BJ (cell line): ENCODE results near the gene PTX4. TPM values are rescaled to one million over a fixed set of nuclear protein-coding genes. Genes with fewer than 3 reads are reported as not detected.

Source experiments
- CTCF ChIA-PET: fragments of 350-600 bp; formaldehyde crosslinking; extraction: SDS; loops from one replicate; lab custom pipeline; 2021; ENCODE audit warnings: antibody characterized with exemption, inconsistent platforms; lab: Yijun Ruan, JAX
- POLR2A ChIA-PET: fragments of 300-600 bp; sonication (Branson Sonifier 250); formaldehyde crosslinking; extraction: SDS; loops from one replicate; lab custom pipeline; 2021; ENCODE audit warnings: antibody characterized with exemption; lab: Charles Lee
- DNase-seq: peaks from one replicate; pipeline ENCODE4 v3.0.0-alpha.2; 2011; ENCODE audit warnings: low read depth
- H3K27me3 ChIP-seq: 2 replicates; pipeline ENCODE4 v1.6.0; 2011; ENCODE audit warnings: low read length; ENCODE audit not compliant: control insufficient read depth, insufficient read depth
- H3K36me3 ChIP-seq: 2 replicates; pipeline ENCODE4 v1.5.1; 2011; ENCODE audit warnings: low read length; ENCODE audit not compliant: control insufficient read depth, insufficient read depth
- H3K4me3 ChIP-seq: 2 replicates; pipeline ENCODE4 v1.5.1; 2011; ENCODE audit warnings: low read depth, mild to moderate bottlenecking, control low read depth, low read length
- CTCF ChIP-seq: IDR thresholded peaks from 2 replicates; pipeline ENCODE4 v1.5.1; 2011; ENCODE audit warnings: low read depth, mild to moderate bottlenecking, control low read depth, inconsistent platforms, low read length, moderate library complexity; ENCODE audit not compliant: insufficient read depth
- polyA plus RNA-seq: library from polyadenylated mRNA; depleted of rRNA; stranded (reverse); fragments of >200 nt; gene quantifications from 2 replicates; pipeline ENCODE4 v1.2.3, GENCODE V29; 2011

PTX4 gene
- polyA plus RNA-seq, 1 experiment = not detected

GRCh38 chr16:1535391-1536291, 46.9 kb upstream of the PTX4 start:
- DNase-seq = no peak
- peaks cover 40% of the 10 kb centered on the region for H3K36me3 ChIP-seq
- no peaks in the 10 kb centered on the region for H3K27me3 ChIP-seq
- no peak for TF ChIP-seq CTCF
- CTCF ChIA-PET = interaction anchor here (1.0 to 1.1 kb wide), 2 partner anchors 42 kb away, joined by 4 read pairs; no protein-coding TSS in a partner anchor
- peak overlapping the region; percentile 81 for H3K4me3 ChIP-seq
- POLR2A ChIA-PET = no interaction called here

- peaks cover 31% of the 10 kb centered on the region for H3K36me3 ChIP-seq
- DNase-seq = no peak
- H3K27me3 ChIP-seq = no peaks in the 10 kb centered on the region
- CTCF ChIA-PET = no interaction called here
- H3K4me3 ChIP-seq = peak overlapping the region; percentile 81
- TF ChIP-seq CTCF = peak; percentile 27; the same call in 1 of the 2 replicates
- POLR2A ChIA-PET = interaction anchor here (0.5 kb wide), 1 partner anchor 165 kb away, joined by 29 read pairs; no protein-coding TSS in a partner anchor
These were observed 45.6 kb upstream of the PTX4 start for GRCh38 chr16:1534021-1535020.

- Histone ChIP-seq H3K36me3 (peaks cover 23% of the 10 kb centered on the region), H3K4me3 (peak within 1 kb of the TSS; percentile 81), H3K27me3 (no peaks in the 10 kb centered on the region)
- peak; percentile 50 for DNase-seq
- CTCF ChIA-PET = interaction anchor here (1.8 kb wide), 1 partner anchor 172 kb away, joined by 7 read pairs; the partner anchor contains the start of gene MAPK8IP3
- POLR2A ChIA-PET = interaction anchor here (0.5 kb wide), 1 partner anchor 165 kb away, joined by 29 read pairs; no protein-coding TSS in a partner anchor
- no peak for TF ChIP-seq CTCF
These were observed 44.8 kb upstream of the PTX4 start, which contains the start of gene TMEM204 for GRCh38 chr16:1533443-1533951. TMEM204 (plus strand) TSS chr16:1533666; CDS start chr16:1534276, 610 bp downstream.

- no peak for DNase-seq
- Histone ChIP-seq H3K27me3 (no peaks in the 10 kb centered on the region), H3K4me3 (peak overlapping the region; percentile 81; the same call in 1 of the 2 replicates), H3K36me3 (peaks cover 16% of the 10 kb centered on the region)
- POLR2A ChIA-PET = interaction anchor here (0.6 kb wide), 1 partner anchor 1388 kb away, joined by 4 read pairs; no protein-coding TSS in a partner anchor
- TF ChIP-seq CTCF = no peak
- CTCF ChIA-PET = interaction anchor here (0.7 to 1.8 kb wide), 2 partner anchors 18 to 173 kb away, joined by 3 to 7 read pairs; partner anchors contain the start of gene MAPK8IP3
These were observed 44.0 kb upstream of the PTX4 start for GRCh38 chr16:1532771-1533170.
